A549 (cell line): ENCODE data around the gene NECTIN4.

Source experiments
- CHD4 ChIP-seq: fragments of 200-600 bp; sonication (generic); IDR thresholded peaks from 2 replicates; pipeline ENCODE4 v1.6.1; 2016; ENCODE audit warnings: antibody characterized with exemption, mild to moderate bottlenecking, borderline replicate concordance
- EP300 ChIP-seq, 2 experiments: fragments of >200 bp; sonication (Bioruptor Twin); formaldehyde crosslinking; IDR thresholded peaks; 2 replicates in 1 of 2; 3 replicates in 1 of 2; pipeline ENCODE4 v1.6.1; 2016 to 2017
- REST ChIP-seq: fragments of 200-600 bp; sonication (generic); IDR thresholded peaks from 2 replicates; pipeline ENCODE4 v1.6.1; 2016; ENCODE audit warnings: antibody characterized with exemption, mild to moderate bottlenecking, moderate library complexity
- USF2 ChIP-seq: fragments of 450-650 bp; IDR thresholded peaks from 2 replicates; pipeline ENCODE4 v1.6.1; 2014; ENCODE audit warnings: antibody characterized with exemption
- ZNF302 ChIP-seq: fragments of 250-450 bp; sonication (Bioruptor Pico); IDR thresholded peaks from 2 replicates; pipeline ENCODE4 v1.9.0; 2021; ENCODE audit warnings: inconsistent platforms, mild to moderate bottlenecking, moderate library complexity

GRCh38 chr1:161021165-161021969 is 68.0 kb downstream of the NECTIN4 start:
- TF ChIP-seq USF2 = no peak
- no peak for TF ChIP-seq REST
- TF ChIP-seq ZNF302 (CRISPR knock-in tag) = no peak
- no peak for TF ChIP-seq EP300 (IDR thresholded peaks at IDR 0.05)
- TF ChIP-seq CHD4 = no peak
